RPMI7951 (cell line): ENCODE measurements around the gene RAB3IL1. TPM values are rescaled to one million over a fixed set of nuclear protein-coding genes. Genes with fewer than 3 reads are reported as not detected.

Experiments
- DNase-seq: peaks from one replicate; pipeline ENCODE4 v3.0.0-alpha.2; 2012; ENCODE audit warnings: low read depth
- total RNA-seq: library from RNA; depleted of rRNA; stranded (reverse); fragments of >200 nt; shearing (Covaris generic); gene quantifications from 2 replicates; pipeline ENCODE4 v1.2.3, GENCODE V29; 2014

Gene RAB3IL1
- total RNA-seq, 1 experiment from 2014 or later = 0.84 TPM

GRCh38 chr11:61905801-61906521, 11.4 kb downstream of the RAB3IL1 start:
- DNase-seq = no peak

GRCh38 chr11:61905067-61905696, 12.2 kb downstream of the RAB3IL1 start:
- DNase-seq = no peak

GRCh38 chr11:61904539-61905048, 12.8 kb downstream of the RAB3IL1 start:
- DNase-seq = no peak

GRCh38 chr11:61903845-61904244, 13.5 kb downstream of the RAB3IL1 start:
- DNase-seq = no peak

- no peak for DNase-seq
These were observed 15.1 kb downstream of the RAB3IL1 start for GRCh38 chr11:61902313-61902712.

GRCh38 chr11:61901397-61901796, 16.0 kb downstream of the RAB3IL1 start:
- no peak for DNase-seq

GRCh38 chr11:61900251-61900650, 17.1 kb downstream of the RAB3IL1 start:
- DNase-seq = no peak

GRCh38 chr11:61899146-61899841, 18.1 kb downstream of the RAB3IL1 start:
- DNase-seq = peak; percentile 58

- no peak for DNase-seq
These were observed 19.2 kb downstream of the RAB3IL1 start for GRCh38 chr11:61898247-61898582.

- peak; percentile 57 for DNase-seq
These were observed 19.7 kb downstream of the RAB3IL1 start for GRCh38 chr11:61897387-61898246.

- no peak for DNase-seq
These were observed 20.5 kb downstream of the RAB3IL1 start for GRCh38 chr11:61896665-61897386.

GRCh38 chr11:61895718-61896059, 21.7 kb downstream of the RAB3IL1 start:
- no peak for DNase-seq

GRCh38 chr11:61895046-61895717, 22.2 kb downstream of the RAB3IL1 start:
- DNase-seq = no peak

- peak; percentile 74 for DNase-seq
These were observed 23.4 kb downstream of the RAB3IL1 start for GRCh38 chr11:61893981-61894380.

- DNase-seq = no peak
These were observed 25.3 kb downstream of the RAB3IL1 start for GRCh38 chr11:61892085-61892370.

GRCh38 chr11:61891331-61892084, 25.9 kb downstream of the RAB3IL1 start, which contains the start of gene FADS3:
Gene FADS3 (minus strand): TSS chr11:61891545. CDS start chr11:61891381, 164 bp downstream.
- peak; percentile 86 for DNase-seq

GRCh38 chr11:61890529-61891330, 26.6 kb downstream of the RAB3IL1 start:
- peak; percentile 84 for DNase-seq

GRCh38 chr11:61889831-61890230, 27.5 kb downstream of the RAB3IL1 start:
- no peak for DNase-seq

GRCh38 chr11:61888590-61888989, 28.8 kb downstream of the RAB3IL1 start:
- DNase-seq = no peak
